ENCODE measurements around the gene ASRGL1.

DNA sequence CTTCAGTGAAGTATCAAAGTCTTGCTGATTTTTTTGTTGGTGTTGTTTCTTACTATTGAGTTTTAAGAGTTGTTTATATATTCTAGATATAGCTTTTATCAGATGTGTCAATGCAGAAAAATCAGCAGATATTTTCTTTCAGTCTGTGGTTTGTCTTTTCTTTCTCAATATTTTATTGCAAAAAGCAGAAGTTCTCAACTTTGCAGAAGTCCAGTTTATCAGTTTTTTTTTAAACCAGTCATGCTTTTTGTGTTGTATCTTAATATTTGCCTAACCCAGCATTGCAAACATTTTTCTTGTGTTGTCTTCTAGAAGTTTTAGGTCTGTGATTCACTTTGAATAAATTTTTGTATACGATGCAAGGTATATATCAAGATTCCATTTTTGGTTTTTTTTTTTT is 7.0 kb downstream of the ASRGL1 start:
- no peak for TF ChIP-seq CTCF (IDR thresholded peaks at IDR 0.05)
- no peak for TF ChIP-seq ZFX (IDR thresholded peaks at IDR 0.05; ENCODE audit: borderline replicate concordance)

Data from 22Rv1 (cell line).